Measurements from ENCODE around the gene HEXIM2. TPM values are rescaled to one million over a fixed set of nuclear protein-coding genes. Genes with fewer than 3 reads are reported as not detected.

The HEXIM2 gene
- total and polyA plus RNA-seq, 2 of the 4 experiments (the other 2 are of a cell fraction): 4.5 to 6.1 TPM

- H3K4me3 ChIP-seq (ENCODE audit: insufficient read depth, low read depth, low read length): peak overlapping the region; percentile 56
- H2AK9ac ChIP-seq (replicated peaks; ENCODE audit: low read depth, low read length, poor library complexity): peak overlapping the region; percentile 97
- peak overlapping the region; percentile 50 for H4K5ac ChIP-seq (ENCODE audit: low read depth, low read length)
- H3K9me3 ChIP-seq (ENCODE audit: control insufficient read depth, insufficient read depth, low read length): no peaks in the 10 kb centered on the region
- H3K36me3 ChIP-seq (ENCODE audit: control insufficient read depth, insufficient read depth, low read length): 0 out of 2 replicates have a peak, but pooled peaks cover 2% of the 10 kb centered on the region
- ATAC-seq (ENCODE audit: low read depth): peak; percentile 37
- peaks cover 12% of the 10 kb centered on the region for H3K9me1 ChIP-seq (ENCODE audit: insufficient read depth, low read length)
- H3K4ac ChIP-seq (ENCODE audit: low read depth, low read length): peak overlapping the region; percentile 93
- dilution Hi-C loops (cut with HindIII; ENCODE audit: low sequenced_read_pairs, unreplicated experiment) (no loop called here), in situ Hi-C loops (cut with MboI; ENCODE audit: low sequenced_read_pairs) (no loop called here), intact Hi-C loops (cut with micrococcal nuclease) (loop anchor here (1.0 kb wide), 2 partner anchors 12 to 48 kb away; partner anchors contain the start of gene HEXIM2)
- H2BK5ac ChIP-seq (ENCODE audit: low read depth, low read length, poor library complexity, severe bottlenecking): peak overlapping the region; percentile 88
- H2BK120ac ChIP-seq (ENCODE audit: low read depth, low read length): peak overlapping the region; percentile 19; the same call in 1 of the 2 replicates
- 3% methylated on average over 13 of the region's 32 CpGs; no CpG with 5 or more reads in 1 of the 2 experiments for WGBS, 2 experiments (ENCODE audit: extremely low coverage in 2 of 2, insufficient read length in 1 of 2)
- DNase-seq: peak; percentile 78
- peaks cover 7 to 46% of the 10 kb centered on the region in 2 experiments; a peak in 2 of 4 replicates for H3K79me1 ChIP-seq (ENCODE audit: low read depth in 1 of 2, low read length in 2 of 2)
- no TSS peak for BruUV-seq (replicated peaks)
- peak overlapping the region; percentile 94 for H3K27ac ChIP-seq (ENCODE audit: insufficient read depth, low read length)
- H4K20me1 ChIP-seq (ENCODE audit: insufficient read depth, low read length): peaks cover 37% of the 10 kb centered on the region
- no peak overlapping the region for H2BK15ac ChIP-seq (ENCODE audit: low read depth, low read length)
- H3K14ac ChIP-seq (replicated peaks; ENCODE audit: low read depth, low read length): peak overlapping the region; percentile 86
- H4K8ac ChIP-seq (ENCODE audit: low read depth in 2 of 2, low read length in 2 of 2): peak overlapping the region; percentile 36 to 64; a peak in 3 of 4 replicates
- peak overlapping the region; percentile 57 for H4K91ac ChIP-seq (ENCODE audit: insufficient read depth, low read depth, low read length)
- peak overlapping the region; percentile 79 for H2AFZ ChIP-seq (replicated peaks; ENCODE audit: low read length, poor library complexity)
- no peaks in the 10 kb centered on the region for H3K27me3 ChIP-seq (ENCODE audit: control insufficient read depth, insufficient read depth, low read length)
- H2BK20ac ChIP-seq (ENCODE audit: low read depth, low read length): no peak overlapping the region
- peak overlapping the region; percentile 94 for H3K9ac ChIP-seq (ENCODE audit: low read depth, low read length)
- ChIA-PET POLR2A (ENCODE audit: unreplicated experiment) (interaction anchor here (0.5 to 4.9 kb wide), 9 partner anchors 10 to 168 kb away, joined by 3 to 53 read pairs (median 8); partner anchors contain the start of genes ACBD4, HEXIM2 and MAP3K14), CTCF (interaction anchor here (0.6 to 4.7 kb wide), 11 partner anchors 11 to 1283 kb away, joined by 3 to 60 read pairs (median 5); partner anchors contain the start of genes ACBD4 and HEXIM2)
- peak overlapping the region; percentile 89 for H3K23ac ChIP-seq (ENCODE audit: low read depth, low read length)
- peak overlapping the region; percentile 92 for H2AK5ac ChIP-seq (ENCODE audit: low read depth, low read length)
- H3K18ac ChIP-seq (ENCODE audit: low read depth, low read length): peak overlapping the region; percentile 85
- H3K4me1 ChIP-seq (ENCODE audit: control insufficient read depth, insufficient read depth, low read length): peaks cover 12% of the 10 kb centered on the region
- H3K56ac ChIP-seq (ENCODE audit: extremely low read depth, insufficient read depth, low read length): peak overlapping the region; percentile 72
- H3K4me2 ChIP-seq (ENCODE audit: low read depth, low read length): peak overlapping the region; percentile 78
- TF ChIP-seq CHD1 (IDR thresholded peaks at IDR 0.05; ENCODE audit: low read depth, low read length) (0 out of 2 replicates have a peak, but pooled peaks have one; percentile 68), NFE2L2 (IDR thresholded peaks at IDR 0.05; ENCODE audit: low read depth, low read length) (no peak), CEBPB (IDR thresholded peaks at IDR 0.05; ENCODE audit: low read depth, low read length) (no peak), MAZ (IDR thresholded peaks at IDR 0.05; ENCODE audit: borderline replicate concordance, low read depth, low read length) (peak; percentile 93; the same call in 1 of the 2 replicates), RAD21 (IDR thresholded peaks at IDR 0.05; ENCODE audit: low read length) (peak; percentile 71), CTCF (conservative IDR thresholded peaks at IDR 0.05; ENCODE audit: low read depth, low read length) (peak; percentile 91), FOS (IDR thresholded peaks at IDR 0.05; ENCODE audit: low read depth, low read length) (no peak), MXI1 (IDR thresholded peaks at IDR 0.05; ENCODE audit: borderline replicate concordance, low read depth, low read length) (peak; percentile 33; the same call in 1 of the 2 replicates), RCOR1 (IDR thresholded peaks at IDR 0.05; ENCODE audit: insufficient replicate concordance, low read length) (peak; percentile 7), MAFK (IDR thresholded peaks at IDR 0.05; ENCODE audit: low read depth, low read length) (no peak), USF2 (IDR thresholded peaks at IDR 0.05; ENCODE audit: low read depth, low read length) (no peak), RFX5 (IDR thresholded peaks at IDR 0.05; ENCODE audit: low read depth, low read length) (no peak), ELK1 (IDR thresholded peaks at IDR 0.05; ENCODE audit: borderline replicate concordance, low read depth, low read length) (no peak)
Observed at GRCh38 chr17:45149037-45149668, 12.5 kb upstream of the HEXIM2 start.

All from IMR-90 (cell line).